GM12878 (cell line): ENCODE data around the gene POLR2L. TPM values are rescaled to one million over a fixed set of nuclear protein-coding genes. Genes with fewer than 3 reads are reported as not detected.

Experiments
- ATAC-seq: fragments of 200-7000 bp; cut with Tn5 transposase; 3 replicates; pipeline ENCODE4 v1.9.1; 2020; ENCODE audit warnings: mild to moderate bottlenecking, moderate library complexity
- BruUV-seq: library from RNA; stranded (reverse); fragments of 400-500 nt; replicated peaks from 2 replicates; lab custom pipeline; 2021; lab: Mats Ljungman, UMichigan
- CTCF ChIA-PET: fragments of 300-600 bp; sonication (Branson Sonifier 250); formaldehyde crosslinking; extraction: SDS; loops from one replicate; lab custom pipeline; 2021; ENCODE audit warnings: inconsistent platforms; lab: Yijun Ruan, JAX
- POLR2A ChIA-PET: fragments of 350-600 bp; formaldehyde crosslinking; extraction: SDS; loops from one replicate; lab custom pipeline; 2021; ENCODE audit warnings: inconsistent platforms; lab: Charles Lee
- RAD21 ChIA-PET: fragments of 300-600 bp; sonication (Branson Sonifier 250); formaldehyde crosslinking; loops from one replicate; lab custom pipeline; 2023; ENCODE audit warnings: antibody characterized with exemption; ENCODE audit not compliant: unreplicated experiment; lab: Charles Lee
- SMC1A ChIA-PET: fragments of 300-600 bp; sonication (Branson Sonifier 250); formaldehyde crosslinking; loops from one replicate; lab custom pipeline; 2023; ENCODE audit not compliant: unreplicated experiment, uncharacterized antibody; lab: Charles Lee
- DNase-seq: peaks from one replicate; pipeline ENCODE4 v3.0.0-alpha.2; 2011; ENCODE audit warnings: low read depth, low spot score
- FAIRE-seq: peaks from 3 replicates; lab custom pipeline; 2011; peaks lifted over from hg19 to GRCh38; lab: Jason Lieb, UNC
- H2AFZ ChIP-seq: 2 replicates; pipeline ENCODE4 v1.6.0; 2011; ENCODE audit warnings: low read depth, low read length, control low read depth; ENCODE audit not compliant: control insufficient read depth
- H3K27ac ChIP-seq: 2 replicates; pipeline ENCODE4 v1.5.1; 2011; ENCODE audit warnings: control low read depth; ENCODE audit not compliant: control insufficient read depth, insufficient read depth
- H3K27me3 ChIP-seq, 2 experiments: replicated peaks in 1 of 2; 2 replicates each; pipeline versions ENCODE4 v1.6.0 to v1.6.1; 2011; ENCODE audit warnings: low read length in 1 of 2; ENCODE audit not compliant: control insufficient read depth in 2 of 2, insufficient read depth in 2 of 2
- H3K36me3 ChIP-seq, 2 experiments: 2 replicates each; pipeline ENCODE4 v1.5.1; 2011; ENCODE audit warnings: low read length in 1 of 2; ENCODE audit not compliant: control insufficient read depth in 2 of 2, insufficient read depth in 2 of 2
- H3K4me1 ChIP-seq: 2 replicates; pipeline ENCODE4 v1.6.1; 2011; ENCODE audit warnings: mild to moderate bottlenecking, low read length, moderate library complexity, mixed read lengths; ENCODE audit not compliant: control insufficient read depth, insufficient read depth
- H3K4me2 ChIP-seq: 2 replicates; pipeline ENCODE4 v1.6.0; 2011; ENCODE audit warnings: control low read depth; ENCODE audit not compliant: control insufficient read depth, insufficient read depth
- H3K4me3 ChIP-seq: fragments of 200-600 bp; sonication (generic); 2 replicates; pipeline ENCODE4 v1.5.1; 2016
- H3K79me2 ChIP-seq: 2 replicates; pipeline ENCODE4 v1.6.0; 2011; ENCODE audit warnings: low read length; ENCODE audit not compliant: control insufficient read depth, insufficient read depth
- H3K9ac ChIP-seq: 2 replicates; pipeline ENCODE4 v1.8.0; 2011; ENCODE audit warnings: low read length, control low read depth, mixed read lengths; ENCODE audit not compliant: control insufficient read depth, insufficient read depth
- H3K9me3 ChIP-seq: replicated peaks from 3 replicates; pipeline ENCODE4 v1.5.1; 2011; ENCODE audit warnings: mild to moderate bottlenecking, low read length; ENCODE audit not compliant: control insufficient read depth, insufficient read depth
- H4K20me1 ChIP-seq: 2 replicates; pipeline ENCODE4 v1.6.0; 2011; ENCODE audit not compliant: control insufficient read depth, insufficient read depth
- CHD2 ChIP-seq: IDR thresholded peaks from 2 replicates; pipeline ENCODE4 v1.6.1; 2011; ENCODE audit warnings: low read depth, low read length, improper control_type of control experiment, borderline replicate concordance
- ETV6 ChIP-seq, 2 experiments: fragments of 450-650 bp in 1 of 2; IDR thresholded peaks in 1 of 2; conservative IDR thresholded peaks in 1 of 2; 2 replicates each; pipeline ENCODE4 v1.6.1; 2014; ENCODE audit warnings: antibody characterized with exemption in 1 of 2, borderline replicate concordance in 1 of 2, low read depth in 1 of 2, mild to moderate bottlenecking in 1 of 2, moderate library complexity in 1 of 2
- NFYB ChIP-seq: IDR thresholded peaks from 2 replicates; pipeline ENCODE4 v1.6.1; 2011; ENCODE audit warnings: low read depth, mild to moderate bottlenecking, low read length, improper control_type of control experiment, moderate library complexity; ENCODE audit not compliant: insufficient read depth
- POLR2A ChIP-seq: IDR thresholded peaks from 2 replicates; pipeline ENCODE4 v1.6.1; 2011; ENCODE audit warnings: low read depth, mild to moderate bottlenecking, low read length
- RCOR1 ChIP-seq: conservative IDR thresholded peaks from 2 replicates; pipeline ENCODE4 v1.6.1; 2012; ENCODE audit warnings: low read depth, low read length, improper control_type of control experiment
- STAT1 ChIP-seq: fragments of 450-650 bp; conservative IDR thresholded peaks from 2 replicates; pipeline ENCODE4 v1.6.1; 2014; ENCODE audit warnings: antibody characterized with exemption, mild to moderate bottlenecking
- WGBS: methylation state at CpG from one replicate; pipeline ENCODE4 v1.1.6; 2016; ENCODE audit warnings: low lambda C conversion rate; ENCODE audit not compliant: insufficient replicate concordance, insufficient coverage; ENCODE audit errors: missing lambda C conversion rate; 5-methylcytosine and 5-hydroxymethylcytosine counted together
- in situ Hi-C: fragments of 300-500 bp; cut with MboI; formaldehyde crosslinking; loops from 9 replicates; pipeline ENCODE4 v1.14.3; 2018; ENCODE audit warnings: mixed read lengths
- intact Hi-C: fragments of 100-400 bp; cut with micrococcal nuclease; formaldehyde crosslinking; loops from one replicate; pipeline ENCODE4 v1.14.2; 2022; ENCODE audit not compliant: unreplicated experiment
- polyA plus RNA-seq, 11 experiments: library from polyadenylated mRNA; depleted of rRNA in 4 of 11; unstranded in 6 of 11; stranded (reverse) in 5 of 11; fragments of >200 nt; fragmentation: Nextera tagmentation in 4 of 11; fragmentation: Illumina TruSeq in 1 of 11; extraction: Ambion mirVana in 4 of 11; extraction: Trizol in 1 of 11; gene quantifications; 1 replicate in 1 of 11; 2 replicates in 10 of 11; pipeline versions ENCODE4 v1.2.1 to v1.2.3, GENCODE V29; 2011 to 2016; ENCODE audit warnings: inconsistent platforms in 2 of 11, missing spikeins in 2 of 11, low read depth in 1 of 11
- small RNA-seq: library from RNA; depleted of rRNA; stranded (forward); fragments of <200 nt; gene quantifications from one replicate; pipeline ENCODE3, GENCODE V24; 2014
- total RNA-seq, 4 experiments: library from RNA; depleted of rRNA in 3 of 4; stranded (reverse); fragments of >200 nt in 3 of 4; fragmentation: Illumina TruSeq in 1 of 4; extraction: Trizol in 1 of 4; gene quantifications; 2 replicates each; pipeline versions ENCODE4 v1.2.1 to v1.2.3, GENCODE V29; 2013 to 2021

POLR2L gene
- total and polyA plus RNA-seq, 10 of the 15 experiments (the other 5 are each of a cell fraction or from before 2014, with no cell fraction given): 23.1 to 497 (median 125) TPM

- ATAC-seq (peak; percentile 66), FAIRE-seq (no peak), DNase-seq (no peak)
- Histone ChIP-seq H4K20me1 (no peaks in the 10 kb centered on the region), H3K79me2 (peaks cover 3% of the 10 kb centered on the region; the same call in 1 of the 2 replicates), H3K9ac (peak within 1 kb of the TSS; percentile 56), H3K27ac (peak within 1 kb of the TSS; percentile 11; the same call in 1 of the 2 replicates), H3K9me3 (no peaks in the 10 kb centered on the region), H3K4me1 (peaks cover 10% of the 10 kb centered on the region), H3K36me3 (peaks cover 0 to 9% of the 10 kb centered on the region in 2 experiments; a peak in 2 of 4 replicates), H2AFZ (no peak within 1 kb of the TSS), H3K4me3 (peak within 1 kb of the TSS; percentile 63; the same call in 1 of the 2 replicates), H3K27me3 (no peaks in the 10 kb centered on the region), H3K4me2 (peak within 1 kb of the TSS; percentile 59)
- BruUV-seq: no TSS peak
- ChIA-PET SMC1A (no interaction called here), CTCF (no interaction called here), RAD21 (no interaction called here), POLR2A (interaction anchor here (0.9 kb wide), 1 partner anchor 102 kb away, joined by 3 read pairs; no protein-coding TSS in a partner anchor)
- intact Hi-C loops: no loop called here
- in situ Hi-C loops: no loop called here
- 11% methylated on average over 7 of the region's 44 CpGs for WGBS
- peak; percentile 55; the same call in 1 of the 2 replicates for TF ChIP-seq POLR2A
- no peak for TF ChIP-seq STAT1
- TF ChIP-seq CHD2: no peak
- no peak for TF ChIP-seq NFYB
- TF ChIP-seq RCOR1: 0 out of 2 replicates have a peak, but pooled peaks have one; percentile 42
- TF ChIP-seq ETV6 (conservative IDR thresholded peaks at IDR 0.05 in 1 of 2, IDR thresholded peaks at IDR 0.05 in 1 of 2; ENCODE audit: borderline replicate concordance in 1 of 2, low read depth in 1 of 2): no peak
Observed at GRCh38 chr11:789943-790342, 52.4 kb downstream of the POLR2L start, which contains the start of gene CEND1. TSS of gene CEND1 (minus strand) at chr11:790090. CDS start at chr11:788576, 1,514 bp downstream.

Small RNA genes within 50 kb of the gene (small RNA-seq; reads per million reads assigned to genes)
- gene SNORA52: not detected

Other genes starting within 250 kb of the POLR2L start
Only the 7 nearest of the 21 such genes appear.
- gene SLC25A22, start 44.2 kb downstream of the POLR2L start, total RNA-seq (2014; rRNA removed): 7.5 and 8.3 TPM in 2 replicates
- 3.6 and 3.9 TPM in 2 replicates for gene SLC25A22, start 44.2 kb downstream of the POLR2L start, total RNA-seq (2014; rRNA removed; fragmentation: Illumina TruSeq; extraction: Trizol)
- 22.8 and 27.0 TPM in 2 replicates for gene SLC25A22, start 44.2 kb downstream of the POLR2L start, total RNA-seq (2021)
- 2.9 and 8.0 TPM in 2 replicates for gene SLC25A22, start 44.2 kb downstream of the POLR2L start, polyA plus RNA-seq (2011; rRNA removed)
- 0.68 and 3.3 TPM in 2 replicates for gene SLC25A22, start 44.2 kb downstream of the POLR2L start, polyA plus RNA-seq (2014; fragmentation: Illumina TruSeq; extraction: Trizol)
- gene SLC25A22, start 44.2 kb downstream of the POLR2L start, polyA plus RNA-seq (2014; fragmentation: Nextera tagmentation; extraction: Ambion mirVana): under 1 TPM; 0.27 to 0.46 TPM
- gene SLC25A22, start 44.2 kb downstream of the POLR2L start, polyA plus RNA-seq (2014; rRNA removed): 14.8 and 21.1 TPM in 2 replicates
- 10 to 100 TPM; 14.4 to 18.4 TPM for gene SLC25A22, start 44.2 kb downstream of the POLR2L start, polyA plus RNA-seq (2016; fragmentation: Nextera tagmentation; extraction: Ambion mirVana)
- 15.6 and 19.1 TPM in 2 replicates for gene PIDD1, start 37.3 kb downstream of the POLR2L start, total RNA-seq (2014; rRNA removed)
- 3.8 and 4.0 TPM in 2 replicates for gene PIDD1, start 37.3 kb downstream of the POLR2L start, total RNA-seq (2014; rRNA removed; fragmentation: Illumina TruSeq; extraction: Trizol)
- 33.7 and 42.0 TPM in 2 replicates for gene PIDD1, start 37.3 kb downstream of the POLR2L start, total RNA-seq (2021)
- 2.8 and 8.0 TPM in 2 replicates for gene PIDD1, start 37.3 kb downstream of the POLR2L start, polyA plus RNA-seq (2011; rRNA removed)
- 0.54 and 2.1 TPM in 2 replicates for gene PIDD1, start 37.3 kb downstream of the POLR2L start, polyA plus RNA-seq (2014; fragmentation: Illumina TruSeq; extraction: Trizol)
- gene PIDD1, start 37.3 kb downstream of the POLR2L start, polyA plus RNA-seq (2014; fragmentation: Nextera tagmentation; extraction: Ambion mirVana): under 1 TPM; 0.11 to 0.84 TPM
- gene PIDD1, start 37.3 kb downstream of the POLR2L start, polyA plus RNA-seq (2014; rRNA removed): 52.2 and 64.4 TPM in 2 replicates
- gene PIDD1, start 37.3 kb downstream of the POLR2L start, polyA plus RNA-seq (2016; fragmentation: Nextera tagmentation; extraction: Ambion mirVana): 10 to 100 TPM; 52.6 to 53.6 TPM
- 1,170 and 1,176 TPM in 2 replicates for gene RPLP2, start 32.6 kb downstream of the POLR2L start, total RNA-seq (2014; rRNA removed)
- gene RPLP2, start 32.6 kb downstream of the POLR2L start, total RNA-seq (2014; rRNA removed; fragmentation: Illumina TruSeq; extraction: Trizol): 1,135 and 1,241 TPM in 2 replicates
- 3,558 and 3,573 TPM in 2 replicates for gene RPLP2, start 32.6 kb downstream of the POLR2L start, total RNA-seq (2021)
- 443 and 711 TPM in 2 replicates for gene RPLP2, start 32.6 kb downstream of the POLR2L start, polyA plus RNA-seq (2011; rRNA removed)
- gene RPLP2, start 32.6 kb downstream of the POLR2L start, polyA plus RNA-seq (2014; fragmentation: Illumina TruSeq; extraction: Trizol): 125 and 488 TPM in 2 replicates
- 1,000 to 10,000 TPM; 1,446 to 3,075 TPM for gene RPLP2, start 32.6 kb downstream of the POLR2L start, polyA plus RNA-seq (2014; fragmentation: Nextera tagmentation; extraction: Ambion mirVana)
- gene RPLP2, start 32.6 kb downstream of the POLR2L start, polyA plus RNA-seq (2014; rRNA removed): 1,595 and 1,805 TPM in 2 replicates
- gene RPLP2, start 32.6 kb downstream of the POLR2L start, polyA plus RNA-seq (2016; fragmentation: Nextera tagmentation; extraction: Ambion mirVana): 1,000 to 10,000 TPM; 1,515 to 1,516 TPM
- gene PNPLA2, start 23.6 kb downstream of the POLR2L start, total RNA-seq (2014; rRNA removed): 9.3 and 9.8 TPM in 2 replicates
- gene PNPLA2, start 23.6 kb downstream of the POLR2L start, total RNA-seq (2014; rRNA removed; fragmentation: Illumina TruSeq; extraction: Trizol): 2.5 and 4.2 TPM in 2 replicates
- 33.4 and 34.0 TPM in 2 replicates for gene PNPLA2, start 23.6 kb downstream of the POLR2L start, total RNA-seq (2021)
- gene PNPLA2, start 23.6 kb downstream of the POLR2L start, polyA plus RNA-seq (2011; rRNA removed): 1.7 and 5.1 TPM in 2 replicates
- gene PNPLA2, start 23.6 kb downstream of the POLR2L start, polyA plus RNA-seq (2014; fragmentation: Illumina TruSeq; extraction: Trizol): 1.5 and 6.4 TPM in 2 replicates
- under 1 TPM; 0.19 to 0.62 TPM for gene PNPLA2, start 23.6 kb downstream of the POLR2L start, polyA plus RNA-seq (2014; fragmentation: Nextera tagmentation; extraction: Ambion mirVana)
- 18.3 and 26.5 TPM in 2 replicates for gene PNPLA2, start 23.6 kb downstream of the POLR2L start, polyA plus RNA-seq (2014; rRNA removed)
- gene PNPLA2, start 23.6 kb downstream of the POLR2L start, polyA plus RNA-seq (2016; fragmentation: Nextera tagmentation; extraction: Ambion mirVana): 10 to 100 TPM; 15.5 to 16.1 TPM
- 19.2 and 20.1 TPM in 2 replicates for gene CRACR2B, start 14.6 kb downstream of the POLR2L start, total RNA-seq (2014; rRNA removed)
- gene CRACR2B, start 14.6 kb downstream of the POLR2L start, total RNA-seq (2014; rRNA removed; fragmentation: Illumina TruSeq; extraction: Trizol): 3.0 and 3.7 TPM in 2 replicates
- gene CRACR2B, start 14.6 kb downstream of the POLR2L start, total RNA-seq (2021): 29.6 and 32.6 TPM in 2 replicates
- gene CRACR2B, start 14.6 kb downstream of the POLR2L start, polyA plus RNA-seq (2011; rRNA removed): 3.3 and 8.8 TPM in 2 replicates
- gene CRACR2B, start 14.6 kb downstream of the POLR2L start, polyA plus RNA-seq (2014; fragmentation: Illumina TruSeq; extraction: Trizol): 0.43 and 4.4 TPM in 2 replicates
- gene CRACR2B, start 14.6 kb downstream of the POLR2L start, polyA plus RNA-seq (2014; fragmentation: Nextera tagmentation; extraction: Ambion mirVana): under 1 TPM; 0.10 to 0.31 TPM
- 33.7 and 44.0 TPM in 2 replicates for gene CRACR2B, start 14.6 kb downstream of the POLR2L start, polyA plus RNA-seq (2014; rRNA removed)
- gene CRACR2B, start 14.6 kb downstream of the POLR2L start, polyA plus RNA-seq (2016; fragmentation: Nextera tagmentation; extraction: Ambion mirVana): 10 to 100 TPM; 16.6 to 17.0 TPM
- 26.2 and 37.1 TPM in 2 replicates for gene CD151, start 9.6 kb downstream of the POLR2L start, total RNA-seq (2014; rRNA removed)
- gene CD151, start 9.6 kb downstream of the POLR2L start, total RNA-seq (2014; rRNA removed; fragmentation: Illumina TruSeq; extraction: Trizol): 11.1 and 17.6 TPM in 2 replicates
- 28.6 and 31.7 TPM in 2 replicates for gene CD151, start 9.6 kb downstream of the POLR2L start, total RNA-seq (2021)
- 19.9 and 39.6 TPM in 2 replicates for gene CD151, start 9.6 kb downstream of the POLR2L start, polyA plus RNA-seq (2011; rRNA removed)
- 1.5 and 9.4 TPM in 2 replicates for gene CD151, start 9.6 kb downstream of the POLR2L start, polyA plus RNA-seq (2014; fragmentation: Illumina TruSeq; extraction: Trizol)
- gene CD151, start 9.6 kb downstream of the POLR2L start, polyA plus RNA-seq (2014; fragmentation: Nextera tagmentation; extraction: Ambion mirVana): 1 to 10 TPM in 1 of 2 experiments, under 1 TPM in 1; 0.52 to 1.4 TPM
- 40.1 and 41.7 TPM in 2 replicates for gene CD151, start 9.6 kb downstream of the POLR2L start, polyA plus RNA-seq (2014; rRNA removed)
- gene CD151, start 9.6 kb downstream of the POLR2L start, polyA plus RNA-seq (2016; fragmentation: Nextera tagmentation; extraction: Ambion mirVana): 10 to 100 TPM in 1 of 2 experiments, 1 to 10 TPM in 1; 9.4 to 11.7 TPM
- 9.3 and 10.1 TPM in 2 replicates for gene TSPAN4, start 323 bp upstream of the POLR2L start, total RNA-seq (2014; rRNA removed)
- 2.3 and 2.7 TPM in 2 replicates for gene TSPAN4, start 323 bp upstream of the POLR2L start, total RNA-seq (2014; rRNA removed; fragmentation: Illumina TruSeq; extraction: Trizol)
- 8.7 and 9.0 TPM in 2 replicates for gene TSPAN4, start 323 bp upstream of the POLR2L start, total RNA-seq (2021)
- 6.5 and 13.4 TPM in 2 replicates for gene TSPAN4, start 323 bp upstream of the POLR2L start, polyA plus RNA-seq (2011; rRNA removed)
- gene TSPAN4, start 323 bp upstream of the POLR2L start, polyA plus RNA-seq (2014; fragmentation: Illumina TruSeq; extraction: Trizol): 0.96 TPM in 1 of 2 replicates, not detected in the other
- gene TSPAN4, start 323 bp upstream of the POLR2L start, polyA plus RNA-seq (2014; fragmentation: Nextera tagmentation; extraction: Ambion mirVana): under 1 TPM in 1 of 2 experiments, not detected in 1; 0.37 TPM
- 11.6 and 14.0 TPM in 2 replicates for gene TSPAN4, start 323 bp upstream of the POLR2L start, polyA plus RNA-seq (2014; rRNA removed)
- 1 to 10 TPM; 7.6 to 8.5 TPM for gene TSPAN4, start 323 bp upstream of the POLR2L start, polyA plus RNA-seq (2016; fragmentation: Nextera tagmentation; extraction: Ambion mirVana)